ENCODE results near the gene WDFY4.

Gene WDFY4

GRCh38 chr10:48838834-48839233 lies 154.2 kb downstream of the WDFY4 start:
- no peak overlapping the region for H3K27ac ChIP-seq (ENCODE audit: low read depth in 2 of 2, low read length in 2 of 2)
- no peak overlapping the region for H3K9ac ChIP-seq (ENCODE audit: low read depth in 1 of 2, low read length in 2 of 2)
- peaks cover 0 to 3% of the 10 kb centered on the region in 2 donors for H3K36me3 ChIP-seq (ENCODE audit: control insufficient read depth in 2 of 2, insufficient read depth in 2 of 2, low read length in 2 of 2)
- H3K4me3 ChIP-seq (ENCODE audit: low read length in 2 of 2), result no peak overlapping the region
- H3K9me3 ChIP-seq (ENCODE audit: control insufficient read depth in 2 of 2, low read length in 2 of 2), result no peaks in the 10 kb centered on the region
- H3K27me3 ChIP-seq (ENCODE audit: control insufficient read depth in 2 of 2, insufficient read depth in 2 of 2, low read length in 2 of 2), result no peaks in the 10 kb centered on the region
- H3K4me1 ChIP-seq (ENCODE audit: control insufficient read depth in 2 of 2, insufficient read depth in 2 of 2, low read length in 2 of 2), result no peaks in the 10 kb centered on the region

DNA sequence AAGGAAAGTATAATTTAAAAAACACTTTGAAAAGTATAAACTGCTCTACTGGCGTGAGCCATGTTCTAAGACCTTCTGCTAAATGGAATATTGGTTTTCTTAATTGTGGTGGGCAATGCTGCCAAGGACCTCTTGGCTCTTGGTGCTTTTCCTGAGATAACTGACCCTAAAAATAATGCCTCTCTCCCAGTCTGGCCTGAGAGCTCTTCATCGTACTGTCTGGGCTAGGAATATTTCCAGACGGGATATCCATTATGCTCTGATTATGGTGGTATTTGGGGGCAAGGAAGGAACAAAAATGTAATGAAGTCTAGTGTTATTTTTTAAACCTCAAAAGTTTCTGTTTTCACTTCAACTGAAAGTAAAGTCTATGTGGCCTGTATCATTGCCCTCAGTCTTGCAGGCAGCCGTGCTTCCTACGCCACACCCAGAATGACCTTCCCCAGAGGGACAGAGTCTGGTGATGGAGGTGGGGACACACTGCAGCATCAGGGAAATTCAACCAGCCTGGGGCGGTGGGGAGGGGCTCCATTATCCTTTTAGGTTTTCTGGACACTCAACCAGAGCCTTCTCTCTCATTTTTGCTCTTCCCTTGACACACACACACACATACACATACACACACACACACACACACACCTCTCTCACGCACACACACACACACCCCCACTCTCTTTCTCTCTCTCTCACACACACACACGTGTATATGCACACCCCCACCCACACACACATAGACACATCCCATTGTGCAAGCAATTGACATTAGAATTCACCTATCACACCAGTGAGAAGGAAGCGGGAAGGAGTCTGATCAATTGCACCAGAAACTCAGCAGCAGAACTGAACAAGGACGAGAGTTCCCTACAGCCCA lies 155.4 kb downstream of the WDFY4 start:
- no peak overlapping the region for H3K9ac ChIP-seq (ENCODE audit: low read depth in 1 of 2, low read length in 2 of 2)
- H3K4me3 ChIP-seq (ENCODE audit: low read length in 2 of 2), result no peak overlapping the region
- H3K9me3 ChIP-seq (ENCODE audit: control insufficient read depth in 2 of 2, low read length in 2 of 2), result no peaks in the 10 kb centered on the region
- no peaks in the 10 kb centered on the region for H3K27me3 ChIP-seq (ENCODE audit: control insufficient read depth in 2 of 2, insufficient read depth in 2 of 2, low read length in 2 of 2)
- H3K4me1 ChIP-seq (ENCODE audit: control insufficient read depth in 2 of 2, insufficient read depth in 2 of 2, low read length in 2 of 2), result no peaks in the 10 kb centered on the region
- H3K36me3 ChIP-seq (ENCODE audit: control insufficient read depth in 2 of 2, insufficient read depth in 2 of 2, low read length in 2 of 2), result peaks cover 0 to 3% of the 10 kb centered on the region in 2 donors
- H3K27ac ChIP-seq (ENCODE audit: low read depth in 2 of 2, low read length in 2 of 2), result no peak overlapping the region

- Histone ChIP-seq H3K4me1 (ENCODE audit: control insufficient read depth in 2 of 2, insufficient read depth in 2 of 2, low read length in 2 of 2) (no peaks in the 10 kb centered on the region), H3K27ac (ENCODE audit: low read depth in 2 of 2, low read length in 2 of 2) (no peak overlapping the region), H3K27me3 (ENCODE audit: control insufficient read depth in 2 of 2, insufficient read depth in 2 of 2, low read length in 2 of 2) (no peaks in the 10 kb centered on the region), H3K9ac (ENCODE audit: low read depth in 1 of 2, low read length in 2 of 2) (no peak overlapping the region), H3K36me3 (ENCODE audit: control insufficient read depth in 2 of 2, insufficient read depth in 2 of 2, low read length in 2 of 2) (peaks cover 0 to 3% of the 10 kb centered on the region in 2 donors), H3K4me3 (ENCODE audit: low read length in 2 of 2) (no peak overlapping the region), H3K9me3 (ENCODE audit: control insufficient read depth in 2 of 2, low read length in 2 of 2) (no peaks in the 10 kb centered on the region)
Measured at GRCh38 chr10:48842231-48842630, 157.6 kb downstream of the WDFY4 start.

GRCh38 chr10:48843198-48843597 lies 158.5 kb downstream of the WDFY4 start:
- H3K36me3 ChIP-seq (ENCODE audit: control insufficient read depth in 2 of 2, insufficient read depth in 2 of 2, low read length in 2 of 2), result peaks cover 0 to 3% of the 10 kb centered on the region in 2 donors

GRCh38 chr10:48844616-48845015 lies 159.9 kb downstream of the WDFY4 start:
- H3K4me1 ChIP-seq (ENCODE audit: control insufficient read depth in 2 of 2, insufficient read depth in 2 of 2, low read length in 2 of 2), result no peaks in the 10 kb centered on the region
- H3K9ac ChIP-seq (ENCODE audit: low read depth in 1 of 2, low read length in 2 of 2), result no peak overlapping the region
- no peaks in the 10 kb centered on the region for H3K9me3 ChIP-seq (ENCODE audit: control insufficient read depth in 2 of 2, low read length in 2 of 2)
- no peak overlapping the region for H3K4me3 ChIP-seq (ENCODE audit: low read length in 2 of 2)
- H3K36me3 ChIP-seq (ENCODE audit: control insufficient read depth in 2 of 2, insufficient read depth in 2 of 2, low read length in 2 of 2), result peaks cover 0 to 3% of the 10 kb centered on the region in 2 donors
- H3K27me3 ChIP-seq (ENCODE audit: control insufficient read depth in 2 of 2, insufficient read depth in 2 of 2, low read length in 2 of 2), result no peaks in the 10 kb centered on the region
- no peak overlapping the region for H3K27ac ChIP-seq (ENCODE audit: low read depth in 2 of 2, low read length in 2 of 2)

More at GRCh38 chr10:48843198-48843597, 158.5 kb downstream of the WDFY4 start:
- no peaks in the 10 kb centered on the region for H3K9me3 ChIP-seq (ENCODE audit: control insufficient read depth in 2 of 2, low read length in 2 of 2)
- H3K4me1 ChIP-seq (ENCODE audit: control insufficient read depth in 2 of 2, insufficient read depth in 2 of 2, low read length in 2 of 2), result no peaks in the 10 kb centered on the region
- H3K4me3 ChIP-seq (ENCODE audit: low read length in 2 of 2), result no peak overlapping the region
- H3K27ac ChIP-seq (ENCODE audit: low read depth in 2 of 2, low read length in 2 of 2), result no peak overlapping the region
- H3K9ac ChIP-seq (ENCODE audit: low read depth in 1 of 2, low read length in 2 of 2), result no peak overlapping the region
- no peaks in the 10 kb centered on the region for H3K27me3 ChIP-seq (ENCODE audit: control insufficient read depth in 2 of 2, insufficient read depth in 2 of 2, low read length in 2 of 2)

- H3K27me3 ChIP-seq (ENCODE audit: control insufficient read depth in 2 of 2, insufficient read depth in 2 of 2, low read length in 2 of 2), result no peaks in the 10 kb centered on the region
- peaks cover 0 to 3% of the 10 kb centered on the region in 2 donors for H3K36me3 ChIP-seq (ENCODE audit: control insufficient read depth in 2 of 2, insufficient read depth in 2 of 2, low read length in 2 of 2)
- no peak overlapping the region for H3K27ac ChIP-seq (ENCODE audit: low read depth in 2 of 2, low read length in 2 of 2)
- no peaks in the 10 kb centered on the region for H3K9me3 ChIP-seq (ENCODE audit: control insufficient read depth in 2 of 2, low read length in 2 of 2)
- no peak overlapping the region for H3K4me3 ChIP-seq (ENCODE audit: low read length in 2 of 2)
- no peak overlapping the region for H3K9ac ChIP-seq (ENCODE audit: low read depth in 1 of 2, low read length in 2 of 2)
- no peaks in the 10 kb centered on the region for H3K4me1 ChIP-seq (ENCODE audit: control insufficient read depth in 2 of 2, insufficient read depth in 2 of 2, low read length in 2 of 2)
Measured at GRCh38 chr10:48845512-48845911, 160.8 kb downstream of the WDFY4 start.

GRCh38 chr10:48847691-48848090 lies 163.0 kb downstream of the WDFY4 start:
- no peak overlapping the region for H3K4me3 ChIP-seq (ENCODE audit: low read length in 2 of 2)
- no peaks in the 10 kb centered on the region for H3K4me1 ChIP-seq (ENCODE audit: control insufficient read depth in 2 of 2, insufficient read depth in 2 of 2, low read length in 2 of 2)
- H3K27me3 ChIP-seq (ENCODE audit: control insufficient read depth in 2 of 2, insufficient read depth in 2 of 2, low read length in 2 of 2), result no peaks in the 10 kb centered on the region
- no peak overlapping the region for H3K9ac ChIP-seq (ENCODE audit: low read depth in 1 of 2, low read length in 2 of 2)
- H3K27ac ChIP-seq (ENCODE audit: low read depth in 2 of 2, low read length in 2 of 2), result no peak overlapping the region
- H3K9me3 ChIP-seq (ENCODE audit: control insufficient read depth in 2 of 2, low read length in 2 of 2), result no peaks in the 10 kb centered on the region
- no peaks in the 10 kb centered on the region for H3K36me3 ChIP-seq (ENCODE audit: control insufficient read depth in 2 of 2, insufficient read depth in 2 of 2, low read length in 2 of 2)

- Histone ChIP-seq H3K36me3 (ENCODE audit: control insufficient read depth in 2 of 2, insufficient read depth in 2 of 2, low read length in 2 of 2) (no peaks in the 10 kb centered on the region), H3K4me1 (ENCODE audit: control insufficient read depth in 2 of 2, insufficient read depth in 2 of 2, low read length in 2 of 2) (no peaks in the 10 kb centered on the region), H3K27ac (ENCODE audit: low read depth in 2 of 2, low read length in 2 of 2) (no peak overlapping the region), H3K27me3 (ENCODE audit: control insufficient read depth in 2 of 2, insufficient read depth in 2 of 2, low read length in 2 of 2) (no peaks in the 10 kb centered on the region), H3K9me3 (ENCODE audit: control insufficient read depth in 2 of 2, low read length in 2 of 2) (no peaks in the 10 kb centered on the region), H3K9ac (ENCODE audit: low read depth in 1 of 2, low read length in 2 of 2) (no peak overlapping the region), H3K4me3 (ENCODE audit: low read length in 2 of 2) (no peak overlapping the region)
Measured at GRCh38 chr10:48856855-48857254, 172.2 kb downstream of the WDFY4 start.

DNA sequence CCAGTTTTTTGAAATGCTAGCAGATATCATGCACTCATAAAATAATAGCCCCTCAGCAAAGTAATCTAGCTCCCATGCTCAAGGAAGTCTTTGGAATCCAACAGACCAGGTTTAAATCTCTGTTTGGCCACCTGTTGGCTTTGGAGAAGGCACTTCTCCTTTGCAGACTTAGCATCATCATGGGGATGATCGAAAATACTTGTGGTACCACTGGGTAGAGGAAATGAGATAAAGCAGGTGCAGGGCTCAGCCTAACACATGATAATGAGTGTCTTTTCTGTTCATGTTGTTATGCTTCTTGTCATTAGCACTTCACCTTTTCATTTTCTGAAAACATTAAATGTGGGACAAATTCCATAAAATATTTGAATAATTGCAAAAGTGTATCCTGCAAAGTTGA lies 187.6 kb downstream of the WDFY4 start:
- no peak overlapping the region for H3K9ac ChIP-seq (ENCODE audit: low read depth in 1 of 2, low read length in 2 of 2)
- no peaks in the 10 kb centered on the region for H3K36me3 ChIP-seq (ENCODE audit: control insufficient read depth in 2 of 2, insufficient read depth in 2 of 2, low read length in 2 of 2)

GRCh38 chr10:48878091-48878490 lies 193.4 kb downstream of the WDFY4 start:
- Histone ChIP-seq H3K27me3 (ENCODE audit: control insufficient read depth in 2 of 2, insufficient read depth in 2 of 2, low read length in 2 of 2) (no peaks in the 10 kb centered on the region), H3K9ac (ENCODE audit: low read depth in 1 of 2, low read length in 2 of 2) (no peak overlapping the region), H3K27ac (ENCODE audit: low read depth in 2 of 2, low read length in 2 of 2) (no peak overlapping the region), H3K36me3 (ENCODE audit: control insufficient read depth in 2 of 2, insufficient read depth in 2 of 2, low read length in 2 of 2) (no peaks in the 10 kb centered on the region), H3K4me1 (ENCODE audit: control insufficient read depth in 2 of 2, insufficient read depth in 2 of 2, low read length in 2 of 2) (no peaks in the 10 kb centered on the region), H3K9me3 (ENCODE audit: control insufficient read depth in 2 of 2, low read length in 2 of 2) (no peaks in the 10 kb centered on the region), H3K4me3 (ENCODE audit: low read length in 2 of 2) (no peak overlapping the region)

More for the DNA sequence above, 187.6 kb downstream of the WDFY4 start:
- Histone ChIP-seq H3K27me3 (ENCODE audit: control insufficient read depth in 2 of 2, insufficient read depth in 2 of 2, low read length in 2 of 2) (no peaks in the 10 kb centered on the region), H3K4me3 (ENCODE audit: low read length in 2 of 2) (no peak overlapping the region), H3K4me1 (ENCODE audit: control insufficient read depth in 2 of 2, insufficient read depth in 2 of 2, low read length in 2 of 2) (no peaks in the 10 kb centered on the region), H3K9me3 (ENCODE audit: control insufficient read depth in 2 of 2, low read length in 2 of 2) (no peaks in the 10 kb centered on the region), H3K27ac (ENCODE audit: low read depth in 2 of 2, low read length in 2 of 2) (no peak overlapping the region)
